AG09319 (cell line): ENCODE results near the gene CPNE5.

Experiments used
- DNase-seq: peaks from one replicate; pipeline ENCODE4 v3.0.0-alpha.2; 2010; ENCODE audit warnings: low read depth; ENCODE audit errors: extremely low read depth
- TF ChIP-seq, protein P1 (sequence below): IDR thresholded peaks from 2 replicates; pipeline ENCODE4 v1.5.1; 2011; ENCODE audit warnings: low read depth, mild to moderate bottlenecking, inconsistent platforms, low read length, moderate library complexity

CPNE5 gene

DNA sequence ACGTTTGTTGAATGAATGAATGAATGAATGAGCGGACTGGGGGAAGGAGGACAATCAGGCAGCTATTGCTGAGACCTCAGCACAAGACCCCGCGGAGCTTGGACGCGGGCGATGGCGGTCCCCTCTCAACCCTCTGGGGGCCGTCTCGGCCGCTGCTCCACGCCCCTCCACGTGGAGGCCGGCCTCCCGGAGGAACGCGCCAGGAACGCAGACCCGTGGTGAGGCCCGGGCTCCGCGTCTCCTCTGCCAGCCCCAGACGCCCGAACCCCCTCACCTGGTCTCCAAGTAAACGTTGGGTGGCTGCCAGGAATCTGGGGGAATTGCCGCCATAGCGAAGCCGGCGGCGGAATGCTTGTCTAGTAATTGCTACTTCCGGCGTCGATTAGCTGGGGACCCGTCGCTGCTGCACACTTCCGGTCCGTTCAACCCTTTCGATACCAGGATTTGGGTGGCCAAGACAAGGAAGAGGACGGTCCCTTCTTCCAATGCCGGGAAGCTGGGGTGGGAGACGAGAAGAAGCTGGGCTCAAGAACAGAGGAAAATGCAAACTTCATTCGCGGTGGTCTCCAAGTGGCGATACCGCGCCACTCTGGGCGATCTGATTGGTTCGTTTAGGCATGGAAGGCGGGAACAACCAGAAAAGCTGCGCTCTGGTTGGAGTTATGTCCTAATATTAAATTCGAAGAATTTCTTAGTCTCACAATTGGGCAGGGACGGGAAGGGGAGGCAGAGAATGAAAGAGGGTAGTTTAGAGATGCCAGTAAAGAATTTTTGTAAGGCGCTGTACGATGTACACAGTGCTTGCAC, 35.4 kb upstream of the CPNE5 start, which contains the start of gene PPIL1:
Gene PPIL1 (minus strand): TSS at position 361 of the 807 bp plus-strand sequence. CDS start 31 bp downstream, at position 330.
- TF ChIP-seq, protein P1, sequence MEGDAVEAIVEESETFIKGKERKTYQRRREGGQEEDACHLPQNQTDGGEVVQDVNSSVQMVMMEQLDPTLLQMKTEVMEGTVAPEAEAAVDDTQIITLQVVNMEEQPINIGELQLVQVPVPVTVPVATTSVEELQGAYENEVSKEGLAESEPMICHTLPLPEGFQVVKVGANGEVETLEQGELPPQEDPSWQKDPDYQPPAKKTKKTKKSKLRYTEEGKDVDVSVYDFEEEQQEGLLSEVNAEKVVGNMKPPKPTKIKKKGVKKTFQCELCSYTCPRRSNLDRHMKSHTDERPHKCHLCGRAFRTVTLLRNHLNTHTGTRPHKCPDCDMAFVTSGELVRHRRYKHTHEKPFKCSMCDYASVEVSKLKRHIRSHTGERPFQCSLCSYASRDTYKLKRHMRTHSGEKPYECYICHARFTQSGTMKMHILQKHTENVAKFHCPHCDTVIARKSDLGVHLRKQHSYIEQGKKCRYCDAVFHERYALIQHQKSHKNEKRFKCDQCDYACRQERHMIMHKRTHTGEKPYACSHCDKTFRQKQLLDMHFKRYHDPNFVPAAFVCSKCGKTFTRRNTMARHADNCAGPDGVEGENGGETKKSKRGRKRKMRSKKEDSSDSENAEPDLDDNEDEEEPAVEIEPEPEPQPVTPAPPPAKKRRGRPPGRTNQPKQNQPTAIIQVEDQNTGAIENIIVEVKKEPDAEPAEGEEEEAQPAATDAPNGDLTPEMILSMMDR: no peak
- no peak for DNase-seq

DNA sequence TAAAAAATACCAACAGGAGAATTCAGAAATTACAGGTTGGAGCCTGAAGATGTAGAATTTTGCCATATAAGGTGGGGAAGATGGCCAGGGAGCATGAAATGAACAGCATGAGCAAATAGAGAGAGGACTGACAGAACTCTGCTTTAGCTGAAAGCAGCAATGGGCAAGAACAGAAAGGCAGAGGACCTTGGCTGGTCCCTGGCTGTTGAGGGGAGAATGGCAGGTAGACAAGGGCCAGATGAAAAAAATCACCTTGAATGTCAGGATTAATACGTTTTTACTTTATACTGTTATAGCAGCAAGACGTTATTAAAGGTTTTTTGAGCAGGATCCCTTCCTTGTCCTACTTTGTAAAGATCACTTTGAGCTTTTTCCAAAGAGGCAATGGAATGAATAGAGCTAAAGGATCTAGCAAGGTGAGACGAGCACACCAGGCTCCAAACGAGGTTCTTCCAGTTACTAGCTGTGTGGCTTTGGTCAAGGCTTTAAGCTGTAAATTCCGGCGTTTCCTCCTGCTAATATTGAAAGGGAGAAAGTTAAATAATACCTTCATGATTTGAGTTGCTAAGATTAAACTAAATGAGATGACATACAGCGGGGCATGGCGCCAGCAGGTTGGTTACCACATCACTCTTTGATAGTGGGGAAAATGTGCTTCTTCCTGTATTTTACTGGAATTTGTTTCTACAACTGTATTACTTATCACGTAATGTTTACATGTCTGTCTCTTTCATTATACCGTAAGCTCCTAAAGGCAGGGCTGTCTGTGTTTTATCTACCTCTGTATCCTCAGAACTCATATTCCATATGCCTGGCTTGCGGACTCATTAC, 34.6 kb upstream of the CPNE5 start:
- DNase-seq: no peak
- TF ChIP-seq, protein P1: no peak

DNA sequence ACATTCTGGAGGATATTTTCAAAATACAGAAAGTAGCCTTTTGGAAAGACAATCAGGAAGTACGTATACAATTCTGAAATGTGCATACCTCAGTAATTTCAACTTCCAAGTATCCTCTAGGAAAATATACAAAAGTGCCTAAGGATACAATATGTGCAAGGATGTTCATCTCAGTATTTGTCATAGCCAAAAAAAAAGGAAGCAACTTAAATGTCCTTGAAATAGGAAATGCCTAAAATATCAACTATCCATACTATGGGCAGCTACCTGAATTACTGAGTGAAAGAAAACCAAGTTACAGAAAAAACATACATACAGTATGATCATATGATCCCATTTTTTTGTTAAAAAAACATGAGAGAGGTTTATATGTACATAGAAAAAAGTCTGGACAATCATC, 33.9 kb upstream of the CPNE5 start:
- TF ChIP-seq, protein P1: no peak
- no peak for DNase-seq

DNA sequence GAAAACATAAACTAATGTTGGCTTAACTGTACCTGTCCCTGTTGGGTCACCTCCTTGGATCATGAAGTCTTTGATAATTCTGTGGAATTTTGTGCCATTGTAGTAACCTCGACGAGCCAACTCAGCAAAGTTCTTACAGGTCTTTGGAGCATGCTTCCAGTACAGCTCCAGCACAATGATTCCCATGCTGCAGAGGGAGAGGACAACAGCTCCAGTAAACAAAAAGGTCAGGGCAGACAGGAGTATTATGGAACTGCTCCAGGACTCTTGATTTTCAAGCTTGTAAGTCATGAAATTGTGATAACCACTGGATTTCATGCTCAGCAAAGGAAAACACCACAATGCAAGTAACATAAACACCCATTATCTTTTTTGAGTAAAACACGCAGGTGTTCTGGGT, 32.4 kb upstream of the CPNE5 start:
- TF ChIP-seq, protein P1: no peak
- DNase-seq: no peak

DNA sequence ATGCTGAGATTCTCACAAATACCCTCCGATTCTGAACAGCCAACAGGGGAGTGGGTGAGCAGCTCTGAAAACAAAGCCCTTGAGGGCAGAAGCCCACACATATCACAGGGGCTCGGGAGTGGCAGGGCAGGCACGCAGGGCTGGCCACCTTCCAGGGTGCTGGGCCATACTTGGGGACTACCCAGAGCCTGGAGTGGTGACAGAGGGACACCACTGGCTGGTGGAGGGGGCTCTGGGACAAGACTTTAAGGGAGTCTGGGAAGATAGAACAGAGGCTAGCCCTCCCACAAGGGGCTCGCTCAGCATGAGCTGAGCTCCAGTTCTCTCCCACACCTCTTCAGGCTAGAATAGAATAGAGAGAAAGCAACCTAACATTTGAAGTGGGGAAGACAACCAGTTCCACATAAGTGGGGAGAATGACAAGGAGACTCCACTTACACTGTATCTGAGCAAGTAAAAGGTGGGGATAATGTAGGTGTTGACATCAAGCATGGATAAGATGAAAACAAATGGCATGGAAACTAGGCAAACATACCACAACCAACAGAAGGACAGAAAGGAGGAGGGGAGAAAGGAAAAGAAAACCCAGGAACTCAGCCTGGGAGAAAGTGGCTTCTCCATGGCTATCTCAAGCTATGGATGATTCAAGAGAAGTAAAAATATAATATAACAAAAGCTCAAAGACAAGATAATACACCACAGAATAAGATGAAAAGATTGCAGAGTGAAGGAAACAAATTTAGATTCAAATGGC, 28.4 kb upstream of the CPNE5 start:
- no peak for DNase-seq
- TF ChIP-seq, protein P1: no peak

DNA sequence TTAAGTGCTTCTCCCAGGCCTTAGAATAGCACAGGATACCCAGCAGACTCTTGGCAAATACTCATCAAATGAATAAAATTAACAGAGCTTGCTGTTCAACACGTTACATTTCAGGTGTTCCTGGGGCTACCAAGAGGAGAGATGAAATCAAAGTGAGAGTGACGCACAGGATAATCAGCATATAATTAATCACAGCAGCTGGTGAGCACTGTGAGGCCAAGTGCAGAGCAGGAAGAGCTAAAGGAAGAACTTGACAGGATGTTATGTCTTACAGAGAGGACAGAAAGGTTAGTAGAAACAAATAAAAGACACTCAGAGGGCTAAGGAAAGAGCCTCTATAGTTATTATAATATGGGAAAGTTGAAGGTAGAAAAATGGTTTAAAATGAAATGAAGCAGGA, 26.6 kb upstream of the CPNE5 start:
- no peak for DNase-seq
- TF ChIP-seq, protein P1: no peak
